Right cardiac atrium (tissue), 5 donors: Measurements from ENCODE around the gene ERC2. TPM values are rescaled to one million over a fixed set of nuclear protein-coding genes. Genes with fewer than 3 reads are reported as not detected.
A peak's percentile ranks its signal among the peaks of the same experiment; 100 is the strongest.

Experiments
- ATAC-seq, 2 donors: fragments of 200-7000 bp; cut with Tn5 transposase; one replicate each; pipeline versions ENCODE4 v1.8.0 to v1.9.1; 2020; ENCODE audit warnings: moderate library complexity in 2 of 2, mild to moderate bottlenecking in 1 of 2
- DNase-seq, 3 donors: peaks; one replicate each; pipeline ENCODE4 v3.0.0-alpha.2; 2020
- H3K27ac ChIP-seq: one replicate; pipeline ENCODE4 v1.5.1; 2013; ENCODE audit warnings: mild to moderate bottlenecking, low read length, control low read depth, moderate library complexity
- H3K27me3 ChIP-seq: one replicate; pipeline ENCODE4 v1.6.1; 2013; ENCODE audit not compliant: control insufficient read depth, insufficient read depth
- H3K4me1 ChIP-seq: one replicate; pipeline ENCODE4 v1.6.1; 2013; ENCODE audit warnings: low read length; ENCODE audit not compliant: control insufficient read depth, insufficient read depth
- H3K4me3 ChIP-seq: one replicate; pipeline ENCODE4 v1.5.1; 2013; ENCODE audit warnings: low read length, control low read depth
- H3K9me3 ChIP-seq: one replicate; pipeline ENCODE4 v1.6.1; 2013; ENCODE audit warnings: low read length; ENCODE audit not compliant: control insufficient read depth
- WGBS: extraction: QIAGEN DNeasy Blood & Tissue Kit; methylation state at CpG from one replicate; pipeline ENCODE4 v1.1.7; 2013; 5-methylcytosine and 5-hydroxymethylcytosine counted together
- intact Hi-C, 4 donors: fragments of 100-400 bp; cut with DNase I; formaldehyde crosslinking; loops; one replicate each; pipeline versions ENCODE4 v1.11.0 to v1.14.0; 2022 to 2023
- polyA plus RNA-seq: library from polyadenylated mRNA; stranded (reverse); fragments of 200-250 nt; gene quantifications from one replicate; pipeline ENCODE4 v1.2.3, GENCODE V29; 2013
- total RNA-seq, 4 donors: library from RNA; stranded (reverse); fragmentation: NEBNext Ultra II Directional; extraction: Animal tissue kit (Norgen Biotek cat#: 25700); gene quantifications; one replicate each; pipeline ENCODE4 v1.2.1, GENCODE V29; 2021
- donor health status: healthy with polysubstance abuse.
- donor health status: DM: no; HTN: yes; CAD: no.
- donor health status: DM: no; HTN: no; CAD: no.
- donor health status: DM: no; HTN: yes; CAD: no; lungs with severe emphysema.
- donor health status: DM: yes; HTN: yes; CAD: no.

ERC2 gene
- total and polyA plus RNA-seq, 5 donors, result 1.5 to 9.2 (median 3.8) TPM

GRCh38 chr3:55565521-55565920 is 902.7 kb downstream of the ERC2 start:
- intact Hi-C loops, result no loop called here
- no peaks in the 10 kb centered on the region for H3K27me3 ChIP-seq
- 74% methylated on average over 3 of the region's 3 CpGs for WGBS
- H3K27ac ChIP-seq, result no peak overlapping the region
- no peak for ATAC-seq
- H3K4me1 ChIP-seq, result peaks cover 2% of the 10 kb centered on the region
- no peak for DNase-seq
- H3K9me3 ChIP-seq, result no peaks in the 10 kb centered on the region
- no peak overlapping the region for H3K4me3 ChIP-seq

DNA sequence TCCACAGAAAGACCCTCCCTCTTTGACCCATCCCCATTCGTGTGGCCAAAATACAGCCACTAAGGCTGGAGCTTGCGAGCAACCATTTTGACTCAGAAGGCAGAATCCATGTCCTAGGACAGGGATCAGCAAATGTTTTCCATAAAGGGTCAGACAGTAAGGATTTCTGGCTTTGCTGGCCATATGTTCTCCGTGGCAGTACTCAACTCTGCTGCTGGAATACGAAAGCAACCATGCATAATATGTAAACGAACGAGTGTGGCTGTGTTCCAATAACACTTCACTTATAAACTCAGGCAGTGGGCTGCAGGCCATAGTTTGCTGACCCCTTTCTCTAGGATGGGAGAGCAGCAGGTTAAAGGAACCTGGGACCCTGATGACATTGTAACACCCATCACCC is 903.5 kb downstream of the ERC2 start:
- Histone ChIP-seq H3K27ac (no peak overlapping the region), H3K4me1 (peaks cover 2% of the 10 kb centered on the region), H3K9me3 (no peaks in the 10 kb centered on the region), H3K4me3 (no peak overlapping the region), H3K27me3 (no peaks in the 10 kb centered on the region)
- intact Hi-C loops, result no loop called here
- DNase-seq, result no peak
- 62% methylated on average over 6 of the region's 6 CpGs for WGBS
- no peak for ATAC-seq

DNA sequence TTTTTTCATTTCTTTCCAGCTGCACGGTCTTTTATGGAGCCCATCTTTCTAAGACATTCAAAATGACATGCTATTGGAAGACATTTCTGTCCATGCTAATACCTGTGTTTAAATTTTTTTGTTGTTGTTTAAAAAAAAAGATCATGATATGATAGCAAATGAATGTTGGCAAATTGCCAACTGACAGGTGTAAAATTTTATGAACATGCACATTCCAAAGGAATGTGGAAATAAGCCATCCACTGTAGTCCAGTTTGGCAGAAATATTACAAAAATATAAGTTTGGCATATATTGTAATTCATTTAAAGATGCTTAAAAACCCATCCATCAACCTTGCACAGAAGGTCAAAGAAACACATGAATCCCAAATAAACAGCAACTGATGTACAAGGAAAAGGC is 905.6 kb downstream of the ERC2 start:
- Histone ChIP-seq H3K9me3 (no peaks in the 10 kb centered on the region), H3K4me3 (no peak overlapping the region), H3K4me1 (peaks cover 4% of the 10 kb centered on the region), H3K27me3 (no peaks in the 10 kb centered on the region), H3K27ac (no peak overlapping the region)
- DNase-seq, result no peak
- ATAC-seq, result no peak
- intact Hi-C loops, result no loop called here
- 84% methylated on average over 1 of the region's 1 CpG for WGBS

DNA sequence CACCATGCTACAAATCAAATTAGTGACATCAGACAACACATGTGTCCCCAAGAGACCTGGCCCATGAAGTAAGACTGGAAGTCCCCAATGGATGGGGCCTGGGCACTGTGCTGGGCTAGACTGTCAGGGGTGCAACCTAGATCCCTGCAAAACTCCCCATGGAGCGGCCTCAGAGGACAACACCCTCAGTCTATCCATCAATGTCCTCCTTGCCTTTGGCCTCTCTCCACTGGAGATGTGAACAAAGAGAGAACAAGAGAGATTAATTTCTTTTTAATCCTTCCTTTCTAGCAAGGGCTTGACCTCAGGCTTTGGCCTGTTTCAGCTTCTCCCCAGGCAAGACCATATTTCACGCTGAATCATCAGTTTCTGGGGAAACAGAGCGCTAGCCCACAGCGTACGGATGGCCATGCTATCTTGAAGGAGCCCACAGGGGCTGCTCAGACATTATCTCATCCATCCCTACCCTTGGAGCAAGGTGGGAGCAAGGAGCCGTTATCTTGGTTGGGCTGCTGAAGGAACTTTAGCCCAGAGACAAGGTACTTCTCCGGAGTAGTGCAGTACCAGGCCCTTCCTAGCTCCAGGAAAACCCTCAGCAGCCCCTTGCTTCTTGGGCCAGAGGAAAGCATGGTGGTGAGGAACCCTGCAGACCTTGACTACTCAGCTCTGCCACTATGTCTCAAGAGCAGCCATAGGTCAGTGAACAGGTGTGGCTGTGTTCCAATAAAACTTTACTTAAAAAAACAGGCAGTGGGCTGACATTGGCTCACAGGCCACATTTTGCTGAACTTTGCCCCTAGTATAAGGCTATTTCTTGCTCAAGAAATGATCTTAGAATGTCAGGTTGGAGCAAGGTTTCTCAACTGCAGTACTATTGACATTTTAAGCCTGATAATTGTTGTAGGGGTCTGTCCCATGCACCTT is 908.5 kb downstream of the ERC2 start:
- Histone ChIP-seq H3K4me1 (peaks cover 9% of the 10 kb centered on the region), H3K27me3 (no peaks in the 10 kb centered on the region), H3K27ac (no peak overlapping the region), H3K4me3 (no peak overlapping the region), H3K9me3 (no peaks in the 10 kb centered on the region)
- no peak for DNase-seq
- ATAC-seq, result no peak
- intact Hi-C loops, result no loop called here
- WGBS, result 94% methylated on average over 7 of the region's 7 CpGs

GRCh38 chr3:55558316-55558715 is 910.0 kb downstream of the ERC2 start:
- H3K27me3 ChIP-seq, result no peaks in the 10 kb centered on the region
- H3K9me3 ChIP-seq, result no peaks in the 10 kb centered on the region
- intact Hi-C loops, result no loop called here
- no peak overlapping the region for H3K4me3 ChIP-seq
- ATAC-seq (no peak), DNase-seq (no peak)
- WGBS, result 82% methylated on average over 1 of the region's 1 CpG
- H3K4me1 ChIP-seq, result peaks cover 9% of the 10 kb centered on the region
- H3K27ac ChIP-seq, result no peak overlapping the region

DNA sequence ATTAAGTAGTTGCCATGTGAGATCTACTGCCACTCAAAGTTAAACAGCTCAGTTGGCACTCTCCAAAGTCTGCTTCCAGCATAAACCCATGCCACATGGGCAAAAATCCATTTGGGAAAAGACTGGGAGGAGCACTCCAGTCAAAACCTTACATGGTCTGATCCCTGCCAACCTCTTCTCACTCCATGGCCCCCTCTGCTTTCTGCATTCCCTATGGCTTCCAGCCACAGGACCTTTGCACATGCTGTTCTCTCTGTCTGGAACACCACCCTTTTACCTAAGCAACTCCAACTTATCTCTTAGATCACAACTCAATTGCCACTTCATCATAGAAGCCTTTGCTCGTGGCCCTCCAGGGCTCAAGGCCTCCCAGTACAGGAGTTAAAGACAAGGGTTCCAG is 910.7 kb downstream of the ERC2 start:
- no peak overlapping the region for H3K4me3 ChIP-seq
- 72% methylated on average over 1 of the region's 1 CpG for WGBS
- peak overlapping the region; percentile 14 for H3K27ac ChIP-seq
- no peaks in the 10 kb centered on the region for H3K9me3 ChIP-seq
- no peak for DNase-seq
- no peak for ATAC-seq
- H3K27me3 ChIP-seq, result no peaks in the 10 kb centered on the region
- intact Hi-C loops, result no loop called here
- peaks cover 9% of the 10 kb centered on the region for H3K4me1 ChIP-seq

DNA sequence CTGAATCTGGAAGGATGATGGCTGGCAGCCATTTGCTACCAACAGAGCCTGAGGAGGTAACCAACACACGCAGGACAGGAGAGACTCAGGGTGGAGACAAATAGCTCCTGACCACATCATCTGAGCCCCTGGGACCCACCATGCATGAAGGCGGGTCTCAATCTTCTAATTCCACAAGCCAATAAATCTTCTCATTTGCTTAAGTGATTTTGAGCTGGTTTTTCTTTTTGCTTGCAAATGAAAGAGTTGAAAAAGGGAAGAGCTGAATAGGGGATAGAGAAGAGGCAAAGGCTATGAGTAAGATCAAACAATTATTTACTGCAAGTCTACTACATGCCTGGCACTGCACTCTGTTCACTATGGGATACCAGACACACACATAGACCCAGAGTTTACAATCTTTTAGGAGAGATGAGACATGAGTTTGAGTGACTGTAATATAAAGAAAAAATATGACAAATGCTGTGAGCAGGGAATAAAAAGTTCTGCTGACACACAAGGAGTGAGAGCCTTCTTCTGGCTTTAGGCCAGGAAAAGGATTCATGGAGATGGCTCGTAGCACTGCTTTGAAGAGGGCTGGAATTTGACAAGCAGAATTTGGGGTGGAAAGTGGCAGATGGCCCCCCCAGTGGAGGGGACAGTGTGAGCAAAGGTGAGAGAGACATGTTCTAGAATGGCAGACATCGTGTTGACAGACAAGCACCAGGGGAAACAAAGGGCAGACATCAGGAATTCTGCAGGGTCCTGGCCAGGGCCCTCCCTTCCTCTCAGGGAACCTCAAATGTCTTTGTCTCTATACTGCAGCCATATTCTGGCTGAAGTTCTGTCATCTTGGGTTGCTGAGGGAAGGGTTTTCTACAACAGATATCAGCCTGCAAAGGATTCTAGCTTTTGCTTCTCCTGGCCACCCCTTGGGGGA is 911.4 kb downstream of the ERC2 start:
- WGBS, result 63% methylated on average over 4 of the region's 4 CpGs
- no peak overlapping the region for H3K4me3 ChIP-seq
- H3K27me3 ChIP-seq, result no peaks in the 10 kb centered on the region
- no peaks in the 10 kb centered on the region for H3K9me3 ChIP-seq
- peaks cover 9% of the 10 kb centered on the region for H3K4me1 ChIP-seq
- H3K27ac ChIP-seq, result peak overlapping the region; percentile 48
- DNase-seq (no peak), ATAC-seq (peak in 1 of 2 donors; percentile 63)
- intact Hi-C loops, result no loop called here

- no peak overlapping the region for H3K27ac ChIP-seq
- no peak for DNase-seq
- peak; percentile 50 to 69 for ATAC-seq
- no peak overlapping the region for H3K4me3 ChIP-seq
- peaks cover 7% of the 10 kb centered on the region for H3K4me1 ChIP-seq
- no peaks in the 10 kb centered on the region for H3K27me3 ChIP-seq
- WGBS, result 40% methylated on average over 6 of the region's 6 CpGs
- no peaks in the 10 kb centered on the region for H3K9me3 ChIP-seq
- intact Hi-C loops, result no loop called here
Measured at GRCh38 chr3:55555873-55556618, 912.2 kb downstream of the ERC2 start.

DNA sequence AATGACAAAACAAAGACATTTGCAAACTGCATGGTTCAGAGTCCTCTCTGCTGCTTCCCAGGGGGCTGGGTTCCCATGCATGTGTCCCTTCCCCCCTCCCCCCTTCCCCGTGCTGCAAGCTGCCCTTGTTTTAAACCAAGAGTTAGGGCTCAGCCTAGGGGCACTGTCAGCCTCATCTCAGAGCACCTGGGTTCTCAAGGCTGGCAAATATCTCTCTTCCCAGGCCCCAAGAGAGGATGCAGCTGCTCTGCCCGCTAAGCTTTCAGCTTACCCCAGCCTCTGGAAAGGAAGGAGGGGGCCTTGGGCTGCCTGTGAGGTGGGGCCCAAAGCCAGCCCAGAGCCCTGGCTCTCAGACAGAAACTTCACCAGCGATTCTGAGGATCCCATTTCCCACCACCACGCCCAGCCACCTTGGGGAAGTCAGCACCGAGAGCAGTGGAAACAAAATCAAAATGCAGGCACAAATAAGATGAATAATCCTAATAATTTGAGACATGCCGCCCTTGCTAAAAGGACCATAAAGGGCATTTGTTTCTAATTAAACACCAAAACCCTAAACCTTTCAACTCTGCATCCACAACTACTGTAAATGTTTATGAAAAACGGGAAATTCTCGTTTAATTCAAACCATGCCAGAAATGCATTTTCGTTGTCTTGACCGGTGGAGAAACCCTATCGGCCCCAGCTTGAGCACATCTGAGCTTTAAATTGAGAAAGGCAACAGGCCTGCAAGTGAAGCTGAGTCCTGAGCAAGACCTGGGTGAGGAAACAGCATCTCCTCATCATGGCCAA is 913.4 kb downstream of the ERC2 start:
- no peak overlapping the region for H3K27ac ChIP-seq
- ATAC-seq, result no peak
- peaks cover 7% of the 10 kb centered on the region for H3K4me1 ChIP-seq
- H3K27me3 ChIP-seq, result no peaks in the 10 kb centered on the region
- intact Hi-C loops, result no loop called here
- WGBS, result 85% methylated on average over 11 of the region's 11 CpGs
- DNase-seq, result no peak
- no peaks in the 10 kb centered on the region for H3K9me3 ChIP-seq
- no peak overlapping the region for H3K4me3 ChIP-seq

DNA sequence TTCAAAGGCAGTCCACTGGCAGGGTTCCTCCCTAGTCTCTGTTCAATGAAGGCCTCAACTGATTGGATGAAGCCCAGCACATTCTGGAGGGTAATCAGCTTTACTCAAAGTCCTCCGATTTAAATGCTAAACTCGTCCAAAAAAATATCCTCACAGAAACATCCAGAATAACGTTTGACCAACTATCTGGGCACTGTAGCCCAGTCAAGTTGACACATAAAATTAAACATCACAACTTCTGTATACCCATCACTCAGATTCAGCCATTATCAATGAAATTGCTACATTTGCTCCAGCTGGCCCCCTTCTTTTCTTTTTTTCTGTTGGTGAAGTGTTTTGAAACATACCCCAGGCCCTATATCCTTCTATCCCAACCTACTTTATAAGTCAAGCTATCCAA is 916.6 kb downstream of the ERC2 start:
- intact Hi-C loops, result no loop called here
- DNase-seq (no peak), ATAC-seq (no peak)
- H3K27ac ChIP-seq, result no peak overlapping the region
- 87% methylated on average over 3 of the region's 3 CpGs for WGBS
- no peak overlapping the region for H3K4me3 ChIP-seq
- no peaks in the 10 kb centered on the region for H3K9me3 ChIP-seq
- H3K27me3 ChIP-seq, result no peaks in the 10 kb centered on the region
- no peaks in the 10 kb centered on the region for H3K4me1 ChIP-seq
